ENCODE results near the gene TIAM1.

TIAM1 gene

DNA sequence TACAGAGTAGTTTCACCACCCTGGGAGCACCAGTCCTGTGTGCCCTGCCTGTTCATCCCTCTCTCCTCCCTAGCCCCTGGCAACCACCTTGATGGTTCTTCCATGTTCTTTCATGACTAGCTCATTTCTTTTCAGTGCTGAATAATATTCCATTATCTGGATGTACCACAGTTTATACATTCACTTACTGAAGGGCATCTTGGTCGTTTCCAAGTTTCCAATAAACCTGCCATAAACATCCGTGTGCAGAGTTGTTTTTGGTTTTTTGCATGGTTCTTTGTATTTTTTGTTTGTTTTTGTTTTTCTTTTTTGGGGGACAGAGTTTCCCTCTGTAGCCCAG, 13.9 kb downstream of the TIAM1 start:
- no peak overlapping the region for H3K27ac ChIP-seq
- TF ChIP-seq ZFX (IDR thresholded peaks at IDR 0.05): no peak
- TF ChIP-seq, protein P1, sequence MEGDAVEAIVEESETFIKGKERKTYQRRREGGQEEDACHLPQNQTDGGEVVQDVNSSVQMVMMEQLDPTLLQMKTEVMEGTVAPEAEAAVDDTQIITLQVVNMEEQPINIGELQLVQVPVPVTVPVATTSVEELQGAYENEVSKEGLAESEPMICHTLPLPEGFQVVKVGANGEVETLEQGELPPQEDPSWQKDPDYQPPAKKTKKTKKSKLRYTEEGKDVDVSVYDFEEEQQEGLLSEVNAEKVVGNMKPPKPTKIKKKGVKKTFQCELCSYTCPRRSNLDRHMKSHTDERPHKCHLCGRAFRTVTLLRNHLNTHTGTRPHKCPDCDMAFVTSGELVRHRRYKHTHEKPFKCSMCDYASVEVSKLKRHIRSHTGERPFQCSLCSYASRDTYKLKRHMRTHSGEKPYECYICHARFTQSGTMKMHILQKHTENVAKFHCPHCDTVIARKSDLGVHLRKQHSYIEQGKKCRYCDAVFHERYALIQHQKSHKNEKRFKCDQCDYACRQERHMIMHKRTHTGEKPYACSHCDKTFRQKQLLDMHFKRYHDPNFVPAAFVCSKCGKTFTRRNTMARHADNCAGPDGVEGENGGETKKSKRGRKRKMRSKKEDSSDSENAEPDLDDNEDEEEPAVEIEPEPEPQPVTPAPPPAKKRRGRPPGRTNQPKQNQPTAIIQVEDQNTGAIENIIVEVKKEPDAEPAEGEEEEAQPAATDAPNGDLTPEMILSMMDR (conservative IDR thresholded peaks at IDR 0.05): no peak

DNA sequence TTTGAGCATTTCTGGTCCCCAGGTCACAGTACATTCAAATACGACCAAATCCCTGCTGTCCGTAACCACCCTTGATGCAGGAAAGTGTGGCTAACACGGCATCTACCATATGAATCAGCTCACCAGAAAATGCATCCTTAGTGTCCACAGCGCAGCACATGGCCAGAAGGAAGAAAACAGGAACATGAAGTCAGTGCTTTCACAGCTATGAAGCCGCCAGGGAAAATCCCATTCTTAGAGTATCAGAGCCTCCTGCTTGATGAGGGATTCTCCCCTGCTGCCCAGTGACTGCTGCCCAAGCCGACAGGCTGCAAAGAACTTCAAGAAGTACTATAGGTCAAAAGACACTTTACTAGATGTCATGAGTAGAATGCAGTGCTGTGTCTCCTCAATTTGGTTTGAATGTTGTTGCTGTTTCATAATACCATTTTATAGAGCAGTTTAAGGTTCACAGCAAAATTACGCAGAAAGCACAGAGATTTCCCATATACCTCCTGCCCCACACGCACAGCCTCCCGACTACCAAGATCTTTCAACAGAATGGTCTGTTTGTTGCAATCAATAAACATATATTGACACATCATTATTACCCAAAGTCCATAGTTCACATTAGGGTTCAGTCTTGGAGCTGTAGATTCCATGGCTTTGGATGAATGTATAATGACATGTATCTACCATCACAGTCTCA, 14.5 kb downstream of the TIAM1 start:
- H3K27ac ChIP-seq: no peak overlapping the region
- no peak for TF ChIP-seq ZFX (IDR thresholded peaks at IDR 0.05)
- TF ChIP-seq, protein P1 (conservative IDR thresholded peaks at IDR 0.05): no peak

DNA sequence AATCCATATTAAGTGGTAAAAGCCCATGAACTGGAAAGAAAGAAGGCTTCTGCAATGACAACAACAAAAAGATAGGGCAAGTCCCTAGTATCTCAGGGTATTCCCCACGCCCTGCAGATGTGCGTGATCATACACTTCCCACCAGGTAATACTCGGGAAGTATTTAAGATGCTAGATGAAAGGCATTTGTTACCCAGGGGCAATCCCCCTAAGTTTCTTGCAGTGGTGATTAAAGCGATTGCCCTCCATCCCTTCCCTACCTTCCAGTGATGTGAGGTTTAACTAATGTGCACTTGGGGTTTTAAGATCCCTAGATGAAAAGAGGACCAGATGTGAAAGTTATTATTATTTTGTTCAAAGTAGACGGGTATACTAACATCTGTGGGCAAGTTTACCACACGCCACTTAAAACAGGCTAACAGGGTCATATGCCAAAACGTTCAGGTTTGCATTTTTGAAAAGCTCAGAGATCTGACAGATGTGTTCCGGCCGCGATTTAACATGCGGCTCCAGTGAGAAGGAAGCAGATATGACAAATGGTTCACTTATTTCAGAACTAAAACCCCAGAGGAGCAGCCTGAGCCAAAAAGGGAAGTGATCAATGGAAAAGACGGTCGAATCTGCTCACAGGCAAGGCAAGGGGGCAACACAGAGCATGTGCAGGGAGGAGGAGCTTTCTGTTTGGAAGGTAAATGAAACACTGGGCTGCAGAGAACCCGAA, 17.4 kb downstream of the TIAM1 start:
- no peak for TF ChIP-seq ZFX (IDR thresholded peaks at IDR 0.05)
- TF ChIP-seq, protein P1 (conservative IDR thresholded peaks at IDR 0.05): no peak
- H3K27ac ChIP-seq: no peak overlapping the region

DNA sequence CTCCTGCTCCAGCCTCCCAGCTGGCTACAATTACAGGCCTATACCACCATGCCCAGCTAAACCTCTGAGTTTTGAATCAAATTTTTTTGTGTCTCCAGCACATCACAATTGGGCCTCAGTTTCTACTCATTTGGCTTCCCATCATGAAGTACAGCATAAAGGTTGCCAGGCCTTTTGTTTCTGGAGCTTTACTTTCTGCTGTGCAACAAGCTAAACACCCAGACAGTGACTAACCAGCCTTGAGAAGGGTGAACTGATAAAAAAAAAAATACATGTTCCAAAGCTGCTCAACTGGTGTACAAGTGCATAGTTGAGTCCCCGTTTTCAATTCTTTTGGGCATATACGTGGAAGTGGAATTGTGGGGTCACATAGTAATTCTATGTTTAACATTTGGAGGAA, 25.1 kb downstream of the TIAM1 start:
- no peak for TF ChIP-seq ZFX (IDR thresholded peaks at IDR 0.05)
- TF ChIP-seq, protein P1 (conservative IDR thresholded peaks at IDR 0.05): no peak
- no peak overlapping the region for H3K27ac ChIP-seq

DNA sequence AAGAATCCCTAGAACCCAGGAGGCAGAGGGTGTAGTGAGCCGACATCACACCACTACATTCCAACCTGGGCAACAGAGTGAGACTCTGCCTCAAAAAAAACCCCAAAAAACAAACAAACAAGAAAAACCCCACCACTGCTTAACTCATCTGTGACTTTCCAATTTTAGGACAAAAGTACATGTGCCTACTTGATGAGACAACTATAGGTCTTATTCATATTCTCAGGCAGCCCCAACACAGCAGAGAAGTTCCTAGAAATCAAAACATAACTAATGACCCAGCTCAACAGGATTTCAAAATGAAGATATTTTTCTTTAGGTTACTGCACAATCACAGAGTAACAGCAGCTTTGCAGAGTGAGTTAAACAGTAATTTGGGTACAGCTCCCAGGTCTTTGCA, 26.4 kb downstream of the TIAM1 start:
- TF ChIP-seq, protein P1 (conservative IDR thresholded peaks at IDR 0.05): no peak
- TF ChIP-seq ZFX (IDR thresholded peaks at IDR 0.05): no peak
- H3K27ac ChIP-seq: no peak overlapping the region

DNA sequence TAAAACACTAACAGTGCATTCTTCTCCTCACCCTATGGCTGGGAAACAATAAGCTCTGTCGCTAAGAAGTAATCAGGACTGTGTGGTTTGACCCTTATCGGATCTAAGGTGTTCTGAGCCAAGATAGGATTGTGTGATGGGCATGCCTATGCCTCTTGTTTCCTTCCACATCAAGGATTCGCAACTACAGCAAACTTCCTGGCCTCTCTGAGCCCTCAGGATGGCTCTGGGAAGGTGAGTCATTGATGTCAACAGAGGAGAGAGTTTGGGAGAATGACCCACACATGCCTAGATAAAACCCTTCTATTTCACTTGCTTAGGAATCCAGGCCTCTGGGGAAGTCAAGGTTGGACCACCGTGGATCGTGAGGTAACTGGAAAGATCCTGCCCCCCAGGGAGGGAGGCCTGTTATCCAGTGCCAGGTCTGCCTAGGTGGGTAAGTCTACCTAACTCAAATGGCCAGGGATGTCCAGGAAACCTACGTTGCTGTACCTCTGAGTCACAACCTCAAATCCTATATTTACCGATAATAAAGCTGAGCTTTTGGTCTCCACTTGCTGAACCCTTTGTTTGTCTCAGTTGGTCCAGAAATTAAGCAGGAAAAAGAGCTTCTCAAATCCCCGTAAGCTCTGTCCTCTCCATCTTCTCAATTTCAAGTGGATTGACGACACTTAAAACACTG, 27.4 kb downstream of the TIAM1 start:
- no peak overlapping the region for H3K27ac ChIP-seq
- TF ChIP-seq ZFX (IDR thresholded peaks at IDR 0.05): no peak
- TF ChIP-seq, protein P1 (conservative IDR thresholded peaks at IDR 0.05): no peak

DNA sequence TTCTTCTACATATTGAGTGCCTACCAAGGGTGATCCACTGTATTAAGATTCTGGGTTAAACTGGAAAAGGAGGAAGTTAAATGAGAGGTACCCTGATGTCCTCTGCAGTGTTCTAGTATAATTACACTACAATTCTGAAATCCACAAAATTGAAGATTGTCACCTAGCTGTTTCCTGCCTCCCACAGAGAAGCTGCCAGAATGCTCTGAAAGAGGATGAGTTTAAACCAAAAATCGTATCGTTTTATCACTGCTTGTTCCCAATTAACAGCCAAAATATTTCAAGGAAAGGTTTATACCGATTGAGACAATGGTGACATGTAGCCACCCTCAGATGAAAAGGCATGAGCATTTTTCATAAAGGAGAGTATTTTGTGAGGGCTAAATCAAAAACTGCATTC, 28.0 kb downstream of the TIAM1 start:
- H3K27ac ChIP-seq: no peak overlapping the region
- TF ChIP-seq, protein P1 (conservative IDR thresholded peaks at IDR 0.05): no peak
